Glomerular visceral epithelial cell (primary cell): ENCODE results near the gene ZNF813.
"Not testable (repeated sequence)": the region's sequence is repeated elsewhere in the genome, so short reads cannot be mapped to it uniquely, and the experiment has no call there.

Experiments
- DNase-seq: peaks from one replicate; pipeline ENCODE4 v3.0.0-alpha.2; 2016; ENCODE audit errors: extremely low spot score

The ZNF813 gene

GRCh38 chr19:53467485-53468262 lies at the start of gene ZNF813:
Gene ZNF813, plus strand, starts transcription at chr19:53467733. Its CDS starts 16,090 bp downstream, at chr19:53483823.
- DNase-seq = peak; percentile 73

DNA sequence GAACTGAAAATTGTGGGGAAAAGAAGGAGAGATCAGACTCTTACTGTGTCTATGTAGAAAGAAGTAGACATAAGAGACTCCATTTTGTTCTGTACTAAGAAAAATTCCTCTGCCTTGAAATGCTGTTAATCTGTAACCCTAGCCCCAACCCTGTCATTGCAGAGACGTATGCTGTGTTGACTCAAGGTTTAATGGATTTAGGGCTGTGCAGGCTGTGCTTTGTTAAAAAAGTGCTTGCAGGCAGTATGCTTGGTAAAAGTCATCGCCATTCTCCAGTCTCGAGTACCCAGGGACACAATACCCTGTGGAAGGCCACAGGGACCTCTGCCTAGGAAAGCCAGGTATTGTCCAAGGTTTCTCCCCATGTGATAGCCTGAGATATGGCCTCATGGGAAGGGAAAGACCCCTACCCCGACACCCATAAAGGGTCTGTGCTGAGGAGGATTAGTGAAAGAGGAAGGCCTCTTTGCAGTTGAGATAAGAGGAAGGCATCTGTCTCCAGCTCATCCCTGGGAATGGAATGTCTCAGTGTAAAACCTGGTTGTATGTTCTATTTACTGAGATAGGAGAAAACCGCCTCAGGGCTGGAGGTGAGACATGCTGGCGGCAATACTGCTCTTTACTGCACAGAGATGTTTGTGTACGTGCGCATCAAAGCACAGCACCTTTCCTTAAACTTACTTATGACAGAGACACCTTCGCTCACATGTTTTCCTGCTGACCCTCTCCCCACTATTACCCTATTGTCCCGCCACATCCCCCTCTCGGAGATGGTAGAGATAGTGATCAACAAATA lies 46.8 kb upstream of the ZNF813 start:
- DNase-seq = not testable (repeated sequence)

DNA sequence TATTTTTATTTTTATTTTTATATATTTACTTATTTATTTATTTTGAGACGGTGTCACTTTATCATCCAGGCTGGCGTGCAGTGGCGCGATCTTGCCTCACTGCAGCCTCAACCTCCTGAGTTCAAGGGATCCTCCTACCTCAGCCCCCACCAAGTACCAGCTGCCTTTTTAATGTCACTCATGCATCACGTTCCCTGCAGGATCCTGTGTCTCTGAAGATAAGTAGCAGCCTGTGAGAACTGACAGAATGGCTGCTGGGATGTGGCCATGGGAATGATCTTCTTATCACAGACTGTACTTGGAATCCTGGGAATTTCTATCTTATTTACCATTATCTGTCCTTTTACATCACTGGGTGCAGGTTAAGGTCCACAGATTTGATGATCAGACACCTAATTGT lies 45.0 kb upstream of the ZNF813 start:
- no peak for DNase-seq

DNA sequence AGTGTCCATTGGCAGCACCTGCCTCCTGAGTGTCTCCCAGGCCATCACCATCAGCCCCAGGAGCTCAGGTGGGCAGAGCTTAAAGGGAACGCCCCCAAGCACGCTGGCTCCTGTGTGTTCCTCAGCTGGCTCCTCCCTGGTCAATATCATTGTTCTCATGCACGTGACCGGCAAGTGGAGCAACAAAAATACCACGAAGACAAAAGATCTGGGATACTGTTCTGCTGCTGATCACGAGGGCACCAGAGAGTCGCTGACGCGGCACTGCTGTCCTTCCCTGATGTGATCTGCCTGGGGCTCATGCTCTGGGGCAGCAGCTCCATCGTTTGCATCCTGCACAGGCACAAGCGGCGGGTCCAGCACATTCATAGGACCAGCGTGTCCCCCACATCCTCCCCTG lies 44.5 kb upstream of the ZNF813 start:
- DNase-seq = not testable (repeated sequence)

GRCh38 chr19:53423680-53424079 lies 43.9 kb upstream of the ZNF813 start:
- not testable (repeated sequence) for DNase-seq

DNA sequence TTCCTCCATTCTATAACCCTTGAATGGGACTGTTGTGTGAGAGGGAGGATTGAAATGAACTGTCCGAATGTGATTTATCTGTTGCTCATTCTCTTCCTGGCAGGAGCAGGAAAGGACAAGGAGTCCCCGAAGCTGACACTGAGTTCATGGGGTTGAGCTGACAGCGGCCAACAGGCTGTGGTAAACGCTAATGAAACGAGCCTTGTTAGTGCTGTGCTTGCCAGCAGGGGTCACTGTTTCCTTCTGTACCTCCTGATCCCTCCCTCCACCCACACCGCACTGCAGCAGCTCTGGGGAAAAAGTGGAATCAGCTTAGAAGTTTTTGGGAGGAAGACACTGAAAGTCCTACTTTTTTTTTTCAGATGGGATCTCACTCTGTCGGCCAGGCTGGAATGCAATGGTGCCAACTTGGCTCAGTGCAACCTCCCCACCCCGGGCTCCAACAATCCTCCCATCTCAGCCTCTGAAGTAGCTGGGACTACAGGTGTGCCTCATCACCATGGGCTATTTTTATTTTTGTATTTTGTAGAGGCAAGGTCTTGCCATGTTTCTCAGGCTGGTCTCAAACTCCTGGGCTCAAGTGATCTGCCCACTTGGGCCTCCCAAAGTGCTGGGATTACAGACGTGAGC lies 42.5 kb upstream of the ZNF813 start:
- peak; percentile 6 for DNase-seq

DNA sequence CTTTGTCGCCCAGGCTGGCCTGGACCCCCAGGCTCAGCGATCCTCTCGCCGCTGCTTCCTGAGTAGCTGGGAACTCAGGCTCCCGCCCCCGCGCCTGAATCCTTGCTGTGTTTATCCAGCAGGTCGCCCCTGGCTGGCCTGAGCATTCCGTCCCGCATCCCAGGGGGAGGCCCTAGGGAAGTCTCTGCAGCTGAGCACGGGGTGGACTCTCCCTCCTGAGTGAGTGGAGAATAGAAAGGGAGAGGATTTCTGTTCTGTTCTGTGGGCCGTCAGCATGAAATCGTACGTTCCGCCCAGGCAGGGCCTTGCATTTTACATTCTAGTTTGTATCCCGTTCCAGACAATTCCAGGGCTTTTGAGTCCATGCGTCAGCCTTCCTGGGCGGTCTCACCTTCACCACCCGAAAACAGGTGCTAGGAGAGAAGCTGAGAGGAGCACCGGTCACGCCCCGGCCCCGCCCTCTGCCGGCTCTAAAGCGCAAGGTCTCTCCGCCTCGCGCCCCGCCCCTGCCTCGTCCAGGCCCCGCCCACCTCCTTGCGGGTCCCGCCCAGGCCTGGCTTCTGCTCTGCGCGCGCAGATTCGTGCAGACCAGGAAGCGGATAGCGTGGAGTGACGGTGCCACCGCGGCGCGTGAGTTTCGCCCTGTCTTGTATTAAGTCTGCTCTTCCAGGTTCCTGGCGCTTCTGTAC lies 36.0 kb upstream of the ZNF813 start, which contains the start of gene ZNF761:
TSS of gene ZNF761 (plus strand) at position 586 of the 689 bp plus-strand sequence. CDS start 15,285 bp downstream, outside the sequence.
- peak; percentile 97 for DNase-seq

DNA sequence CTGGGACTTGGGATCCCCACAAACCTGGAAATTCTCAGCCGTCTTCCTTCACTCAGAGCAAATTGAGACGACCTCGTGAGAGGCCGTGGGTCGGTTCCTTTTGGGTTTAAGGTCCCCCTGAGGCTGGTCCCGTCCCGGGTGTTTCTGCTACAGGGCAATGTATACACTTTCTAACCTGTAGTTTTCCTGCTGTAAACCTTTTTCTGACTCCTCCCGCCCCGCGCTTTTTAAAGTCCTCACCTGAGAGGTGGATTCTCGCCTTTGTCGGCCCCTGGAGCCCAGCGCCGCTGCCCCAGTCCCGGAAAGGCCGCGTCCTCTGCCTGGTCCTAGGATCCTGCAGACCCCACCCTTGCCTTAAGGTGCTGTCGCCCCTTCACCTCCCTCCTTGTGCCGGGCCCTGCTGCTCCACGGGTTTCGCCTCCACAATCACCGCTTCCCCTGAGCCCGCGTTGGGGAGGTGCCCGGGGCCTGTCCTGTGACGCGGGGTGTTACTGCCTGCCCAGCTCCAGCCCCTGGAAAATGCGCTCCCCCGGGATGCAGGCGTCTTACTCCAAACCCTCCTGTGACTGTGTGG lies 35.4 kb upstream of the ZNF813 start:
- peak; percentile 25 for DNase-seq

GRCh38 chr19:53443809-53444208 lies 23.7 kb upstream of the ZNF813 start:
- not testable (repeated sequence) for DNase-seq

DNA sequence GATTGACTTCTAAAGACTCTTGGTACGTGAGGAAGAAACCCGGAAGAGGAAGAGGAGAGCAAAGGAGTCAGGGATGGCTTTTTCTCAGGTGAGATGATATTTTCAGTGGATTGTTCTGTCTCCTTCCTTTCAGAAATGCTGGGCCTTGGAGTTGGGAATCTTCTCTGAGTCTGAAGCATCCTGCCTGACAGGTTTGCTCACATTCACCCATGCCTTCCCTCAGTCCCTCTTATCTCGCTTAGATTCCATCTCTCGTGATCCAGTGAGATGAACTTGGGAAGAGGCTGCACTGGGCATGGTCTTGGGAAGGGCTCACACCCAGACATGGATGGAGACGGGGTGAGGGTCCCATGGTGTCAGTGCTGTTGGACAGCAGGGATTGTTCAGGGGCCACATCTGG lies 20.3 kb upstream of the ZNF813 start:
- DNase-seq = not testable (repeated sequence)

GRCh38 chr19:53455828-53456227 lies 11.7 kb upstream of the ZNF813 start:
- no peak for DNase-seq

- DNase-seq = not testable (repeated sequence)
Observed at GRCh38 chr19:53460131-53460721, 7.3 kb upstream of the ZNF813 start.

DNA sequence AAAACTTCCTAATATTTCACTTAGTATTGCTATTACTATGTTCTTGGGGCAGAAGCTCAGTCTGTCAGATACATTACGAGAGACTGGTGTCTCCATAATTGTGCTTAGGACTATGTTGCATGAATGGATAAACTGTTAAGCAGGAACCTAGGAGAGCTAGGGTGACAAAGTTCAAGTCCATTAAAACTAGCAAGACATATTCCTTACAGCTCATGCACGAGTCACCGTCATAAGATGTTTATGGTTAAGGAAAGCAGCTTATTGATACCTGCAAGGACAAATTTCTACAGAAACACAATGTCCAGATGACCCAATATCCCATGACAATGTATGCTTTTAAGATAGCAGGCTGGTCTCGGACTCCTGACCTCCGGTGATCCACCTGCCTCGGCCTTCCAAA lies 5.7 kb upstream of the ZNF813 start:
- DNase-seq = no peak

GRCh38 chr19:53462861-53463260 lies 4.7 kb upstream of the ZNF813 start:
- no peak for DNase-seq

GRCh38 chr19:53463263-53463662 lies 4.3 kb upstream of the ZNF813 start:
- no peak for DNase-seq

DNA sequence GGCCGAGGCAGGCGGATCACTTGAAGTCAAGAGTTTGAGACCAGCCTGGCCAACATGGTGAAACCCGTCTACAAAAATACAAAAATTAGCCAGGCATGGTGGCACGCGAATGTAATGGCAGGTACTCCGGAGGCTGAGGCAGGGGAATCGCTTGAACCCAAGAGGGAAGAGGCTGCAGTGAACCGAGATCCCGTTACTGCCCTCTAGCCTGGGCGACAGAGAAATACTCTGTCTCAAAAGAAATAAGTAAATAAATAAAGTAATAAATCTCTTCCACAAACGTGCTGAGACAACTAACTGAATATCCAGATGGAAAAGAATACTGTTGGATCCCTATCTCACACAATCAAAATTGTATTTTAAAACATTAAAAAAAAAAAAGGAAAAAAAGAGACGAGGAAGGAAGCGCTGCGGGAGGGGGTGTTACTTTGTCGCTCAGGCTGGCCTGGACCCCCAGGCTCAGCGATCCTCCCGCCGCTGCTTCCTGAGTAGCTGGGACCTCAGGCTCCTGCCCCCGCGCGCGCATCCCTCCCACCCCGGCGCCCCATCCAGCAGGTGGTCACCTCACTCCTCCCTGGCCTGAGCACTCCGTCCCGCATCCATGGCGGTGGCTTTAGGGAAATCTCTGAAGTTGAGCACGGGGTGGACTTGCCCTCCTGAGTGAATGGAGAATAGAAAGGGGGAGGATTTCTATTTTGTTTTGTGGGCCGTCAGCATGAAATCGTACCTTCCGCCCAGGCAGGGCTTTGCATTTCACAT lies 628 bp upstream of the ZNF813 start:
- no peak for DNase-seq

GRCh38 chr19:53468628-53469027 lies 1.1 kb downstream of the ZNF813 start:
- DNase-seq = not testable (repeated sequence)

DNA sequence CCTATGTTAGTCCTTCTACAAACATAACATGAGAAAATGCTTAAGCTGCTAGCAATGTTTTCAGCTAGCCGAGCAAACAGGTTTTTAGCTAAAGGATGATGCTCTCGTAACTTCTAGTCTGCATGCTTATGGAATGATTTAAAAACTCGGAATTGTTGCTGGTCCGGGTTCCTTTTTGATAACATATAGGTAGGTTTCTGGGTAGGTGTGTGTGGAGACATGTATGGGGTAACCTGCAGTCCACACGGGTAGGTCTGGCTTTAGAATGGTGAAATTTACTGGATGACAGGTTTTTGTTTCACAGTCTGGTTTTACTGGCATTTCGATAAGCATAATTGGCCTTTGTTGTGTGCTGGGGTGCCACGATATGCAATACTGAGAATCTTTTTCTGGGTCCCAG lies 4.4 kb downstream of the ZNF813 start:
- DNase-seq = no peak

DNA sequence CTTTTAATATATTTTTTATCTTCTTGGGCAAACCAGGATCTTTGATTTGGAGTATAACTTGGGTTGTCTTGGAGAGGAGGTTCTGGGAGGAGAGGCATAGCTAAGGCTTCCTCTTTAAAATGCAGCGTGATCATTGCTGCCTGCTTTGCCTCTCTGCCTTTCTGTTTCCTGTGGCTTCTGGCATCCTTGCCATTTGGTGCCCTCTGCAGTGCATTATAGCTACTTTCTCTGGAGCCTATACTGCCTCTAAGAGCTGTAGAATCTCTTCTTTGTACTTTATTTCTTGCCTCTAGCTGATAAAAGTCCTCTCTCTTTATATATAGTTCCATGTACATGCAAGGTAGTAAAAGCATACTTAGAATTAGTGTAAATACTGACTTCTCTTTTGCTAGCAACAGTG lies 7.3 kb downstream of the ZNF813 start:
- not testable (repeated sequence) for DNase-seq

DNA sequence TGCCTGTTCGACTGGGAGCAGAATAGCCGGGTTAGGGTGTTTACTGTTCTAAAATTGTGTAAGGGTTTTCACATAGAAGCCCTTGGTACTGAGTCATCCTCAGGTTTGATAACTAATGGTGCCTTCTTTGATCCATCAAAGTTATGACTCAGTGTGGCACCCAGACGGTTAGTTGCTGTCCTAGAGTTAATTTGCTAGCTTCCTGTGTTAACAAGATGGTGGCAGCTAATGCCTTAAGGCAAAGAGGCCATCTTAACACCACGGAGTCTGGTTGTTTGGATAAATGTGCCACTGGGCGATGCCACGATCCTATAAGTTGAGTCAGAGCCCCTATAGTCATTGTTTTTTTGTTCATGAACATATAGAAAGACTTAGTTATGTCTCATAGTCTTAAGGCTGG lies 7.9 kb downstream of the ZNF813 start:
- DNase-seq = not testable (repeated sequence)
